ENCODE data around the gene SPSB4. TPM values are rescaled to one million over a fixed set of nuclear protein-coding genes. Genes with fewer than 3 reads are reported as not detected.

Gene SPSB4
- total and polyA plus RNA-seq, 2 donors (not counting 1 experiment from before 2014, with no cell fraction given) = not detected

- Histone ChIP-seq H2AFZ (ENCODE audit: insufficient read depth, low read depth, low read length, poor library complexity, severe bottlenecking) (no peak overlapping the region), H3K36me3 (replicated peaks in 1 of 2; ENCODE audit: control extremely low read depth in 1 of 2, control insufficient read depth in 1 of 2, extremely low read depth in 1 of 2, insufficient read depth in 2 of 2, low read length in 1 of 2) (no peaks in the 10 kb centered on the region), H3K79me2 (ENCODE audit: control insufficient read depth, insufficient read depth, low read length) (no peaks in the 10 kb centered on the region), H3K9me3 (ENCODE audit: control extremely low read depth in 1 of 3, control insufficient read depth in 2 of 3, insufficient read depth in 1 of 3, low read length in 2 of 3) (peaks cover 0 to 5% (median 0%) of the 10 kb centered on the region in 3 donors), H3K4me1 (ENCODE audit: control insufficient read depth in 2 of 2, insufficient read depth in 2 of 2, low read length in 2 of 2) (no peaks in the 10 kb centered on the region), H4K20me1 (ENCODE audit: control insufficient read depth, insufficient read depth, low read length, poor library complexity, severe bottlenecking) (no peaks in the 10 kb centered on the region), H3K4me3 (ENCODE audit: control extremely low read depth in 1 of 5, extremely low read depth in 1 of 5, insufficient read depth in 1 of 5, low read depth in 2 of 5, low read length in 4 of 5) (no peak overlapping the region), H3K27ac (ENCODE audit: low read length in 2 of 2) (no peak overlapping the region), H3K27me3 (replicated peaks in 1 of 4; ENCODE audit: control extremely low read depth in 1 of 4, control insufficient read depth in 3 of 4, insufficient read depth in 4 of 4, low read length in 3 of 4) (no peaks in the 10 kb centered on the region), H3K9ac (ENCODE audit: low read length) (no peak overlapping the region), H3K4me2 (replicated peaks; ENCODE audit: low read depth, low read length, poor library complexity, severe bottlenecking) (no peak overlapping the region)
- intact Hi-C loops (cut with micrococcal nuclease) = no loop called here
- ChIA-PET CTCF (interaction anchor here (1.1 kb wide), 1 partner anchor 202 kb away, joined by 3 read pairs; no protein-coding TSS in a partner anchor), POLR2A (no interaction called here)
- Mint-ChIP-seq H3K4me3 (no peak overlapping the region), H3K27ac (no peak overlapping the region), H3K4me1 (no peaks in the 10 kb centered on the region), H3K9me3 (ENCODE audit: insufficient read depth) (no peaks in the 10 kb centered on the region), H3K27me3 (peaks cover 7% of the 10 kb centered on the region)
- WGBS (ENCODE audit: insufficient coverage) = 69% methylated on average over 8 of the region's 8 CpGs
- no peak for TF ChIP-seq EZH2 (IDR thresholded peaks at IDR 0.05; ENCODE audit: borderline replicate concordance, insufficient read depth, low read depth, low read length, poor library complexity, severe bottlenecking)
- TF ChIP-seq CTCF (IDR thresholded peaks at IDR 0.05) = no peak
- ATAC-seq (ENCODE audit: low read depth) (no peak), DNase-seq (no peak)
Measured at GRCh38 chr3:141100531-141101320, 49.6 kb downstream of the SPSB4 start.

DNA sequence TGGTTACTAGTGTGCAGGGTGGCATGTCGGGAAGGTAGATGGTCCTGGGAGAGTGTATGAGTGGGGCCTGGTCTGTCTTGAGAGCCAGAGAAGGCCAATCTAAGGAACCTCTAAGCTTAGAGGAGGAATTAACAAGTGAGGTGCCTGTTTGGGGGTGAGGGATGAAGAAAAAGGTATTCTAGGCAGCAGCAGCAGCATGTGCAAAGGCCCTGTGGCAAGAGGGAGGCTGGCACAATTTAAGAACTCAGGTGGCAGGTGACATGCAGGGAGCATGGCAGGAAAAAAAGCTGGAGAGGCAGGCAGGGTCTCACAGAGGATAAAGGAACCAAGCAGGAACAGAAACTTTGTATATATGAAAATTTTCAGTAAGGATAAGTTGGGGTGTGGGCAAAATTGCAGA lies 51.2 kb downstream of the SPSB4 start:
- Mint-ChIP-seq H3K4me3 (no peak overlapping the region), H3K4me1 (no peaks in the 10 kb centered on the region), H3K27ac (no peak overlapping the region), H3K9me3 (ENCODE audit: insufficient read depth) (no peaks in the 10 kb centered on the region), H3K27me3 (peaks cover 7% of the 10 kb centered on the region)
- intact Hi-C loops (cut with micrococcal nuclease) = no loop called here
- H3K79me2 ChIP-seq (ENCODE audit: control insufficient read depth, insufficient read depth, low read length) = no peaks in the 10 kb centered on the region
- no peaks in the 10 kb centered on the region for H3K36me3 ChIP-seq (replicated peaks in 1 of 2; ENCODE audit: control extremely low read depth in 1 of 2, control insufficient read depth in 1 of 2, extremely low read depth in 1 of 2, insufficient read depth in 2 of 2, low read length in 1 of 2)
- no peaks in the 10 kb centered on the region for H3K27me3 ChIP-seq (replicated peaks in 1 of 4; ENCODE audit: control extremely low read depth in 1 of 4, control insufficient read depth in 3 of 4, insufficient read depth in 4 of 4, low read length in 3 of 4)
- 94% methylated on average over 1 of the region's 1 CpG for WGBS (ENCODE audit: insufficient coverage)
- no peaks in the 10 kb centered on the region for H3K4me1 ChIP-seq (ENCODE audit: control insufficient read depth in 2 of 2, insufficient read depth in 2 of 2, low read length in 2 of 2)
- ChIA-PET POLR2A (no interaction called here), CTCF (no interaction called here)
- peaks cover 0 to 5% (median 0%) of the 10 kb centered on the region in 3 donors for H3K9me3 ChIP-seq (ENCODE audit: control extremely low read depth in 1 of 3, control insufficient read depth in 2 of 3, insufficient read depth in 1 of 3, low read length in 2 of 3)
- no peak overlapping the region for H3K27ac ChIP-seq (ENCODE audit: low read length in 2 of 2)
- ATAC-seq (ENCODE audit: low read depth) (no peak), DNase-seq (no peak)
- no peak overlapping the region for H3K4me3 ChIP-seq (ENCODE audit: control extremely low read depth in 1 of 5, extremely low read depth in 1 of 5, insufficient read depth in 1 of 5, low read depth in 2 of 5, low read length in 4 of 5)
- no peak for TF ChIP-seq EZH2 (IDR thresholded peaks at IDR 0.05; ENCODE audit: borderline replicate concordance, insufficient read depth, low read depth, low read length, poor library complexity, severe bottlenecking)
- TF ChIP-seq CTCF (IDR thresholded peaks at IDR 0.05) = no peak
- no peak overlapping the region for H2AFZ ChIP-seq (ENCODE audit: insufficient read depth, low read depth, low read length, poor library complexity, severe bottlenecking)
- H3K9ac ChIP-seq (ENCODE audit: low read length) = no peak overlapping the region
- no peak overlapping the region for H3K4me2 ChIP-seq (replicated peaks; ENCODE audit: low read depth, low read length, poor library complexity, severe bottlenecking)
- H4K20me1 ChIP-seq (ENCODE audit: control insufficient read depth, insufficient read depth, low read length, poor library complexity, severe bottlenecking) = no peaks in the 10 kb centered on the region
